ENCODE measurements around the gene ABCA4.
A peak's percentile ranks its signal among the peaks of the same experiment; 100 is the strongest.

ABCA4 gene

GRCh38 chr1:94047949-94048348 lies 73.0 kb downstream of the ABCA4 start:
- peaks cover 32% of the 10 kb centered on the region for H3K4me1 ChIP-seq (ENCODE audit: insufficient read depth, poor library complexity, severe bottlenecking)
- H3K27ac ChIP-seq (ENCODE audit: poor library complexity, severe bottlenecking), result no peak overlapping the region
- no peaks in the 10 kb centered on the region for H3K9me3 ChIP-seq (ENCODE audit: severe bottlenecking)
- no peak for DNase-seq (ENCODE audit: low spot score)
- H3K4me3 ChIP-seq (ENCODE audit: severe bottlenecking), result no peak overlapping the region
- H3K27me3 ChIP-seq (ENCODE audit: insufficient read depth, poor library complexity, severe bottlenecking), result no peaks in the 10 kb centered on the region
- TF ChIP-seq CTCF (IDR thresholded peaks at IDR 0.05; ENCODE audit: poor library complexity, severe bottlenecking), result no peak
- no peak for ATAC-seq (ENCODE audit: low read depth)
- no peaks in the 10 kb centered on the region for H3K36me3 ChIP-seq (ENCODE audit: low read depth)

GRCh38 chr1:94045465-94046056 lies 75.4 kb downstream of the ABCA4 start:
- H3K36me3 ChIP-seq (ENCODE audit: low read depth), result no peaks in the 10 kb centered on the region
- H3K4me1 ChIP-seq (ENCODE audit: insufficient read depth, poor library complexity, severe bottlenecking), result peaks cover 19% of the 10 kb centered on the region
- ATAC-seq (ENCODE audit: low read depth), result peak; percentile 97
- peak; percentile 91 for TF ChIP-seq CTCF (IDR thresholded peaks at IDR 0.05; ENCODE audit: poor library complexity, severe bottlenecking)
- no peaks in the 10 kb centered on the region for H3K27me3 ChIP-seq (ENCODE audit: insufficient read depth, poor library complexity, severe bottlenecking)
- H3K9me3 ChIP-seq (ENCODE audit: severe bottlenecking), result no peaks in the 10 kb centered on the region
- no peak overlapping the region for H3K4me3 ChIP-seq (ENCODE audit: severe bottlenecking)
- peak; percentile 91 for DNase-seq (ENCODE audit: low spot score)
- H3K27ac ChIP-seq (ENCODE audit: poor library complexity, severe bottlenecking), result peak overlapping the region; percentile 30

GRCh38 chr1:94044891-94045290 lies 76.1 kb downstream of the ABCA4 start:
- Histone ChIP-seq H3K4me1 (ENCODE audit: insufficient read depth, poor library complexity, severe bottlenecking) (peaks cover 12% of the 10 kb centered on the region), H3K4me3 (ENCODE audit: severe bottlenecking) (no peak overlapping the region), H3K36me3 (ENCODE audit: low read depth) (no peaks in the 10 kb centered on the region), H3K27ac (ENCODE audit: poor library complexity, severe bottlenecking) (peak overlapping the region; percentile 30), H3K27me3 (ENCODE audit: insufficient read depth, poor library complexity, severe bottlenecking) (no peaks in the 10 kb centered on the region), H3K9me3 (ENCODE audit: severe bottlenecking) (no peaks in the 10 kb centered on the region)
- ATAC-seq (ENCODE audit: low read depth) (no peak), DNase-seq (ENCODE audit: low spot score) (no peak)
- TF ChIP-seq CTCF (IDR thresholded peaks at IDR 0.05; ENCODE audit: poor library complexity, severe bottlenecking), result no peak

- Histone ChIP-seq H3K27me3 (ENCODE audit: insufficient read depth, poor library complexity, severe bottlenecking) (no peaks in the 10 kb centered on the region), H3K36me3 (ENCODE audit: low read depth) (no peaks in the 10 kb centered on the region), H3K4me3 (ENCODE audit: severe bottlenecking) (no peak overlapping the region), H3K27ac (ENCODE audit: poor library complexity, severe bottlenecking) (no peak overlapping the region), H3K4me1 (ENCODE audit: insufficient read depth, poor library complexity, severe bottlenecking) (peaks cover 11% of the 10 kb centered on the region), H3K9me3 (ENCODE audit: severe bottlenecking) (no peaks in the 10 kb centered on the region)
- no peak for TF ChIP-seq CTCF (IDR thresholded peaks at IDR 0.05; ENCODE audit: poor library complexity, severe bottlenecking)
- DNase-seq (ENCODE audit: low spot score), result no peak
- ATAC-seq (ENCODE audit: low read depth), result no peak
Observed at GRCh38 chr1:94044290-94044790, 76.6 kb downstream of the ABCA4 start.

GRCh38 chr1:94043738-94044289 lies 77.1 kb downstream of the ABCA4 start:
- ATAC-seq (ENCODE audit: low read depth), result no peak
- DNase-seq (ENCODE audit: low spot score), result no peak
- no peaks in the 10 kb centered on the region for H3K27me3 ChIP-seq (ENCODE audit: insufficient read depth, poor library complexity, severe bottlenecking)
- H3K27ac ChIP-seq (ENCODE audit: poor library complexity, severe bottlenecking), result no peak overlapping the region
- no peak overlapping the region for H3K4me3 ChIP-seq (ENCODE audit: severe bottlenecking)
- no peaks in the 10 kb centered on the region for H3K9me3 ChIP-seq (ENCODE audit: severe bottlenecking)
- no peak for TF ChIP-seq CTCF (IDR thresholded peaks at IDR 0.05; ENCODE audit: poor library complexity, severe bottlenecking)
- peaks cover 11% of the 10 kb centered on the region for H3K4me1 ChIP-seq (ENCODE audit: insufficient read depth, poor library complexity, severe bottlenecking)
- no peaks in the 10 kb centered on the region for H3K36me3 ChIP-seq (ENCODE audit: low read depth)
